HG03521 (cell line): ENCODE data around the gene SLC25A52.
A peak's percentile ranks its signal among the peaks of the same experiment; 100 is the strongest.
"Not testable (repeated sequence)": the region's sequence is repeated elsewhere in the genome, so short reads cannot be mapped to it uniquely, and the experiment has no call there.

Experiments used
- ATAC-seq: cut with Tn5 transposase; IDR thresholded peaks from one replicate; pipeline ENCODE4 v1.9.1; 2021; ENCODE audit warnings: mild to moderate bottlenecking, moderate library complexity; ENCODE audit not compliant: unreplicated experiment

The SLC25A52 gene

GRCh38 chr18:31741097-31741735 is 19.5 kb downstream of the SLC25A52 start:
- no peak for ATAC-seq

- ATAC-seq, result no peak
Observed at GRCh38 chr18:31740180-31740579, 20.5 kb downstream of the SLC25A52 start.

GRCh38 chr18:31739651-31740050 is 21.0 kb downstream of the SLC25A52 start:
- no peak for ATAC-seq

- ATAC-seq, result no peak
Observed at GRCh38 chr18:31738460-31739407, 21.9 kb downstream of the SLC25A52 start.

- no peak for ATAC-seq
Observed at GRCh38 chr18:31736630-31737029, 24.1 kb downstream of the SLC25A52 start.

GRCh38 chr18:31731628-31732027 is 29.1 kb downstream of the SLC25A52 start:
- ATAC-seq, result no peak

GRCh38 chr18:31729196-31729595 is 31.5 kb downstream of the SLC25A52 start:
- ATAC-seq, result not testable (repeated sequence)

- no peak for ATAC-seq
Observed at GRCh38 chr18:31723990-31724711, 36.5 kb downstream of the SLC25A52 start.

GRCh38 chr18:31723639-31723989 is 37.1 kb downstream of the SLC25A52 start:
- ATAC-seq, result no peak

- peak; percentile 92 for ATAC-seq
Observed at GRCh38 chr18:31722369-31722957, 38.2 kb downstream of the SLC25A52 start.

- no peak for ATAC-seq
Observed at GRCh38 chr18:31721601-31722000, 39.1 kb downstream of the SLC25A52 start.

GRCh38 chr18:31720867-31721266 is 39.8 kb downstream of the SLC25A52 start:
- ATAC-seq, result no peak

- ATAC-seq, result no peak
Observed at GRCh38 chr18:31719363-31720006, 41.2 kb downstream of the SLC25A52 start.

- no peak for ATAC-seq
Observed at GRCh38 chr18:31718386-31718785, 42.3 kb downstream of the SLC25A52 start.

- no peak for ATAC-seq
Observed at GRCh38 chr18:31716362-31716761, 44.3 kb downstream of the SLC25A52 start.

GRCh38 chr18:31711365-31712172 is 49.1 kb downstream of the SLC25A52 start:
- no peak for ATAC-seq

GRCh38 chr18:31710826-31711225 is 49.9 kb downstream of the SLC25A52 start:
- ATAC-seq, result no peak
